Trophoblast cell (in vitro differentiated cells and primary cell): Measurements from ENCODE around the gene TUBB4A.
A peak's percentile ranks its signal among the peaks of the same experiment; 100 is the strongest.

Experiments used
- DNase-seq, 2 donors: peaks; one replicate each; pipeline ENCODE4 v3.0.0-alpha.2; 2016
- H2AFZ ChIP-seq: 2 replicates; pipeline ENCODE4 v1.6.1; 2013; ENCODE audit warnings: low read length, moderate library complexity, mild to moderate bottlenecking; ENCODE audit not compliant: insufficient read depth, poor library complexity
- H2AK5ac ChIP-seq: 2 replicates; pipeline ENCODE4 v1.6.1; 2013; ENCODE audit warnings: mild to moderate bottlenecking, low read length
- H2BK120ac ChIP-seq: 2 replicates; pipeline ENCODE4 v1.6.1; 2013; ENCODE audit warnings: low read length, mild to moderate bottlenecking, moderate library complexity; ENCODE audit not compliant: insufficient read depth, poor library complexity
- H2BK12ac ChIP-seq: 2 replicates; pipeline ENCODE4 v1.6.1; 2013; ENCODE audit warnings: mild to moderate bottlenecking, low read length, moderate library complexity
- H2BK5ac ChIP-seq: 2 replicates; pipeline ENCODE4 v1.6.1; 2013; ENCODE audit warnings: low read length, low read depth, moderate library complexity, mild to moderate bottlenecking; ENCODE audit not compliant: poor library complexity
- H3K14ac ChIP-seq: 2 replicates; pipeline ENCODE4 v1.6.1; 2013; ENCODE audit warnings: mild to moderate bottlenecking, low read length
- H3K18ac ChIP-seq: 2 replicates; pipeline ENCODE4 v1.6.1; 2013; ENCODE audit warnings: mild to moderate bottlenecking, low read length
- H3K23ac ChIP-seq: 2 replicates; pipeline ENCODE4 v1.6.1; 2013; ENCODE audit warnings: low read length
- H3K27ac ChIP-seq: 2 replicates; pipeline ENCODE4 v1.5.1; 2013; ENCODE audit warnings: low read depth, mild to moderate bottlenecking, inconsistent platforms, low read length, moderate library complexity
- H3K27me3 ChIP-seq: 2 replicates; pipeline ENCODE4 v1.6.1; 2013; ENCODE audit warnings: inconsistent platforms, mild to moderate bottlenecking, low read length, moderate library complexity; ENCODE audit not compliant: insufficient read depth
- H3K36me3 ChIP-seq, 2 experiments: 1 replicate in 1 of 2; 2 replicates in 1 of 2; pipeline ENCODE4 v1.6.1; 2013; ENCODE audit warnings: low read length in 2 of 2, mild to moderate bottlenecking in 2 of 2, moderate library complexity in 1 of 2; ENCODE audit not compliant: insufficient read depth in 2 of 2, control insufficient read depth in 1 of 2
- H3K4ac ChIP-seq: 2 replicates; pipeline ENCODE4 v1.6.1; 2013; ENCODE audit warnings: low read depth, mild to moderate bottlenecking, low read length, moderate library complexity
- H3K4me1 ChIP-seq, 2 experiments: 1 replicate in 1 of 2; 2 replicates in 1 of 2; pipeline ENCODE4 v1.6.1; 2013; ENCODE audit warnings: low read length in 2 of 2, mild to moderate bottlenecking in 2 of 2, moderate library complexity in 1 of 2; ENCODE audit not compliant: insufficient read depth in 2 of 2, control insufficient read depth in 1 of 2
- H3K4me2 ChIP-seq: 2 replicates; pipeline ENCODE4 v1.6.1; 2013; ENCODE audit warnings: inconsistent platforms, mild to moderate bottlenecking, low read length, moderate library complexity
- H3K4me3 ChIP-seq: 2 replicates; pipeline ENCODE4 v1.5.1; 2013; ENCODE audit warnings: mild to moderate bottlenecking, low read depth, low read length, inconsistent platforms
- H3K79me1 ChIP-seq: one replicate; pipeline ENCODE4 v1.6.1; 2013; ENCODE audit warnings: low read length
- H3K79me2 ChIP-seq: 2 replicates; pipeline ENCODE4 v1.6.1; 2013; ENCODE audit warnings: low read length, mild to moderate bottlenecking; ENCODE audit not compliant: control insufficient read depth, insufficient read depth, poor library complexity
- H3K9ac ChIP-seq: 2 replicates; pipeline ENCODE4 v1.6.1; 2013; ENCODE audit warnings: mild to moderate bottlenecking, low read length
- H3K9me3 ChIP-seq: 2 replicates; pipeline ENCODE4 v1.6.1; 2013; ENCODE audit warnings: low read depth, mild to moderate bottlenecking, control low read depth, inconsistent platforms, low read length; ENCODE audit not compliant: insufficient read depth
- H4K12ac ChIP-seq: 2 replicates; pipeline ENCODE4 v1.6.1; 2013; ENCODE audit warnings: low read depth, mild to moderate bottlenecking, low read length, moderate library complexity
- H4K8ac ChIP-seq: 2 replicates; pipeline ENCODE4 v1.6.1; 2013; ENCODE audit warnings: low read depth, mild to moderate bottlenecking, low read length, moderate library complexity
- H4K91ac ChIP-seq: one replicate; pipeline ENCODE4 v1.6.1; 2013; ENCODE audit warnings: low read depth, mild to moderate bottlenecking, low read length, moderate library complexity
- WGBS: extraction: QIAGEN DNeasy Blood & Tissue Kit; methylation state at CpG from one replicate; pipeline ENCODE4 v1.1.7; 2013; ENCODE audit warnings: missing lambda C conversion rate; ENCODE audit not compliant: insufficient read length, insufficient coverage; ENCODE audit errors: extremely low coverage; 5-methylcytosine and 5-hydroxymethylcytosine counted together

The TUBB4A gene

DNA sequence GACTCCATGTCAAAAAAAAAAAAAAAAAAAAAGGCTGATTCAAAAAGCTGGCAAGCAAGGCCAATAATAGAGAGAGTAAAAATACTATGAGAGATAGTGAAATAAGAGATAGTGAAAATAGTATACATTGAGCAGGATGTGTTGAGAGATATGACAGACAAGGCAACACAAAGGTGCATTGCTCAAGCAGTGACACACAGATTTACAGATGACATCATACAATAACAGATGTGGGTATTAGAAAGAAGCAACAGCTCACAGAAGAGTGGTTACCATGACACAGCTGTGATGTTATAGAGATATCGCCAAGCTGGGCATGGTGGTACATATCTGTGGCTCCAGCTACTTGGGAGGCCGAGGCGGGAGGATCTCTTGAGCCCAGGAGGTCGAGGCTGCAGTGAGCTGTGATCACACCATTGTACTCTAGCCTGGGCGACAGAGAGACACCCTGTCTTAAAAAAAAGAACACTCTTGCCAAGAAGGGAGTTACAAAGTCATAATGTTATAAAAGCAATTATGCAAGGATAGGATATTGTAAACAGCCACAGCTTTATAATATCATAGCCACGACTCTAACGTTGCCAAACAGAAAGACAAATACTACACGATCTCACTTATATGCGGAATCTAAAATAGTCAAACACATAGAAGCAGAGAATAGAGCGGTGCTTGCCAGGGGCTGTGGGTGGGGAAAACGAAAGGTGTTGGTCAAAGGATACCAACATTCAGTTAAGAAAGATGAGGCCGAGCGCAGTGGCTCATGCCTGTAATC, 39.0 kb upstream of the TUBB4A start:
- no peak overlapping the region for H2BK5ac ChIP-seq
- H3K4ac ChIP-seq = no peak overlapping the region
- H3K14ac ChIP-seq = no peak overlapping the region
- H3K23ac ChIP-seq = no peak overlapping the region
- H3K9ac ChIP-seq = no peak overlapping the region
- H3K27ac ChIP-seq = no peak overlapping the region
- peak; percentile 65 to 87 for DNase-seq
- no peak overlapping the region for H2BK120ac ChIP-seq
- no peak overlapping the region for H3K4me3 ChIP-seq
- no peaks in the 10 kb centered on the region for H3K79me2 ChIP-seq
- no peak overlapping the region for H4K91ac ChIP-seq
- peaks cover 2% of the 10 kb centered on the region for H3K9me3 ChIP-seq
- H3K27me3 ChIP-seq = no peaks in the 10 kb centered on the region
- no peaks in the 10 kb centered on the region for H3K36me3 ChIP-seq
- WGBS = no CpG with 5 or more reads among the region's 13 CpGs
- H3K4me1 ChIP-seq = no peaks in the 10 kb centered on the region
- no peak overlapping the region for H3K4me2 ChIP-seq
- no peak overlapping the region for H3K18ac ChIP-seq
- no peak overlapping the region for H4K8ac ChIP-seq
- H4K12ac ChIP-seq = no peak overlapping the region
- H2AK5ac ChIP-seq = no peak overlapping the region
- no peak overlapping the region for H2AFZ ChIP-seq
- no peaks in the 10 kb centered on the region for H3K79me1 ChIP-seq
- H2BK12ac ChIP-seq = no peak overlapping the region

DNA sequence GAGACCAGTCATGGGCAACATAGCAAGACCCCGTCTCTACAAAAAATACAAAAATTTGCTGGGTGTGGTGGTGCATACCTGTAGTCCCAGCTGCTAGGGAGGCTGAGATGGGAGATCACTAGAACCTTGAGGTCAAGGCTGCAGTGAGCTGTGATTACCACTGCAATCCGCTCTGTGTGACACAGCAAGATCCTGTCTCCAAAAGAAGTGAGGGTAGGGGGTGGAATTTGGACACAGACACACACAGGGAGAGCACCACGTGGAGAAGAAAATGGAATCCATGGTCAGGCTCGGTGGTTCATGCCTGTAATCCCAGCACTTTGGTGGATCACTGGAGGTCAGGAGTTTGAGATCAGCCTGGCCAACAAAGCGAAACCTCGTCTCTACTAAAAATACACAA, 37.4 kb upstream of the TUBB4A start:
- peaks cover 2% of the 10 kb centered on the region for H3K9me3 ChIP-seq
- peak in 1 of 2 donors; percentile 43 for DNase-seq
- H4K91ac ChIP-seq = no peak overlapping the region
- no peak overlapping the region for H2AFZ ChIP-seq
- H3K18ac ChIP-seq = no peak overlapping the region
- peaks cover 1% of the 10 kb centered on the region for H3K27me3 ChIP-seq
- no peak overlapping the region for H3K4ac ChIP-seq
- no peak overlapping the region for H2BK120ac ChIP-seq
- no peak overlapping the region for H4K8ac ChIP-seq
- H3K79me2 ChIP-seq = no peaks in the 10 kb centered on the region
- H3K4me3 ChIP-seq = no peak overlapping the region
- H3K27ac ChIP-seq = no peak overlapping the region
- no peak overlapping the region for H4K12ac ChIP-seq
- no peak overlapping the region for H3K9ac ChIP-seq
- H2BK12ac ChIP-seq = no peak overlapping the region
- WGBS = no CpG with 5 or more reads among the region's 6 CpGs
- no peaks in the 10 kb centered on the region for H3K79me1 ChIP-seq
- H3K4me2 ChIP-seq = no peak overlapping the region
- H3K23ac ChIP-seq = no peak overlapping the region
- H3K4me1 ChIP-seq = no peaks in the 10 kb centered on the region
- no peak overlapping the region for H2AK5ac ChIP-seq
- H3K36me3 ChIP-seq = no peaks in the 10 kb centered on the region
- no peak overlapping the region for H3K14ac ChIP-seq
- no peak overlapping the region for H2BK5ac ChIP-seq

DNA sequence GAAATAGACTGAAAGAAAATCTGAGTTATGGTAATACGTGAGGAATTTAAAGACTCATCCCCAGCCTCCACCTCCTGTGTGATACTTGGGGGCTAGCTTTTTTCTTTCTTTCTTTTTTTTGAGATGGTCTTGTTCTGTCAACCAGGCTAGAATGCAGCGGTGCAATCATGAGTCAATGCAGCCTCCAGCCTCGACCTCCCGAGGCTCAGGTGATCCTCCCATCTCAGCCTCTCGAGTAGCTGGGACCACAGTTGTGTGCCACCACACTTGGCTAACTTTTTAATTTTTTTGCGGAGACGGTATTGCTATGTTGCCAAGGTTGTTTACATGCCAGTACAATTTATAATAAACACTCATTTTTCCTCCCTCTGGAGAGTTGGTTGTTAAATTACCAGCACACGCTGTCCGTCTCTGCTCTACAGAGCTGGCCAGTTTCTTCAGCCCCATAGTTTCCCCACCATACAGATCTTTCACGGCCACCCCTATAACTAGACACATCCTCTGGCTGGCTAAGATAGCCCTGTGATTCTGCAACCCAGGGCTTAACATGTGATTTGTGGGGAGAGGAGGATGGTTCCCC, 33.5 kb upstream of the TUBB4A start:
- no peak overlapping the region for H3K23ac ChIP-seq
- H4K12ac ChIP-seq = no peak overlapping the region
- no peak overlapping the region for H3K4me2 ChIP-seq
- no peak overlapping the region for H2BK5ac ChIP-seq
- peaks cover 5 to 6% of the 10 kb centered on the region in 2 experiments for H3K4me1 ChIP-seq
- no peak overlapping the region for H4K8ac ChIP-seq
- H2BK120ac ChIP-seq = no peak overlapping the region
- H3K4ac ChIP-seq = no peak overlapping the region
- peaks cover 7% of the 10 kb centered on the region for H3K9me3 ChIP-seq
- no peak overlapping the region for H3K18ac ChIP-seq
- WGBS = no CpG with 5 or more reads among the region's 10 CpGs
- H3K79me2 ChIP-seq = peaks cover 2% of the 10 kb centered on the region
- no peak overlapping the region for H3K14ac ChIP-seq
- peaks cover 2% of the 10 kb centered on the region for H3K79me1 ChIP-seq
- no peak overlapping the region for H3K4me3 ChIP-seq
- no peak overlapping the region for H3K27ac ChIP-seq
- no peak overlapping the region for H4K91ac ChIP-seq
- DNase-seq = no peak
- no peak overlapping the region for H2AK5ac ChIP-seq
- H3K27me3 ChIP-seq = peaks cover 24% of the 10 kb centered on the region
- no peak overlapping the region for H2AFZ ChIP-seq
- no peak overlapping the region for H3K9ac ChIP-seq
- H2BK12ac ChIP-seq = no peak overlapping the region
- H3K36me3 ChIP-seq = no peaks in the 10 kb centered on the region

DNA sequence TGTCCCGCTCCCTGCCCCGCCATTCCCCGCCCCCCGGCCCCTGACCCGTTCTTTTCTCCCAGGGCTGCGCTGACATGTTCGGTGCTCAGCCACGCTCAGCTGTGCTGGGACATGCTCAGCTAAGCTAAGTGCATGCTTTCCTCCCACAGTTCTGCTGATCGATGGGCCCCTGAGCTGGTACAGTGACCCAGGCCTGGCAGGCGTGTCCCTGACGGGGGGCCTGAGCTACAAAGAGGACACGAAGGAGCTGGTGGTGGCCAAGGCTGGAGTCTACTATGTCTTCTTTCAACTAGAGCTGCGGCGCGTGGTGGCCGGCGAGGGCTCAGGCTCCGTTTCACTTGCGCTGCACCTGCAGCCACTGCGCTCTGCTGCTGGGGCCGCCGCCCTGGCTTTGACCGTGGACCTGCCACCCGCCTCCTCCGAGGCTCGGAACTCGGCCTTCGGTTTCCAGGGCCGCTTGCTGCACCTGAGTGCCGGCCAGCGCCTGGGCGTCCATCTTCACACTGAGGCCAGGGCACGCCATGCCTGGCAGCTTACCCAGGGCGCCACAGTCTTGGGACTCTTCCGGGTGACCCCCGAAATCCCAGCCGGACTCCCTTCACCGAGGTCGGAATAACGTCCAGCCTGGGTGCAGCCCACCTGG, 32.5 kb upstream of the TUBB4A start:
- no peak overlapping the region for H3K4me2 ChIP-seq
- H3K18ac ChIP-seq = no peak overlapping the region
- no peak overlapping the region for H2AFZ ChIP-seq
- WGBS = no CpG with 5 or more reads among the region's 40 CpGs
- H3K79me2 ChIP-seq = peaks cover 2% of the 10 kb centered on the region
- H3K9ac ChIP-seq = no peak overlapping the region
- H3K36me3 ChIP-seq = no peaks in the 10 kb centered on the region
- no peak overlapping the region for H4K8ac ChIP-seq
- H3K4me1 ChIP-seq = peaks cover 5 to 6% of the 10 kb centered on the region in 2 experiments
- no peak overlapping the region for H2AK5ac ChIP-seq
- H3K23ac ChIP-seq = no peak overlapping the region
- H3K4me3 ChIP-seq = no peak overlapping the region
- H3K27me3 ChIP-seq = peaks cover 24% of the 10 kb centered on the region
- H3K14ac ChIP-seq = no peak overlapping the region
- H2BK120ac ChIP-seq = no peak overlapping the region
- no peak overlapping the region for H2BK12ac ChIP-seq
- no peak overlapping the region for H3K4ac ChIP-seq
- H4K91ac ChIP-seq = no peak overlapping the region
- peaks cover 7% of the 10 kb centered on the region for H3K9me3 ChIP-seq
- DNase-seq = no peak
- H3K79me1 ChIP-seq = peaks cover 2% of the 10 kb centered on the region
- H4K12ac ChIP-seq = no peak overlapping the region
- H3K27ac ChIP-seq = no peak overlapping the region
- H2BK5ac ChIP-seq = no peak overlapping the region
